ENCODE data around the gene PPP6R1.
"Not testable (repeated sequence)": the region's sequence is repeated elsewhere in the genome, so short reads cannot be mapped to it uniquely, and the experiment has no call there.

The PPP6R1 gene

GRCh38 chr19:55241935-55242464, 16.8 kb downstream of the PPP6R1 start:
- DNase-seq: no peak

GRCh38 chr19:55241143-55241934, 17.5 kb downstream of the PPP6R1 start:
- DNase-seq: no peak

GRCh38 chr19:55240713-55241020, 18.1 kb downstream of the PPP6R1 start:
- no peak for DNase-seq

- DNase-seq: no peak
Measured at GRCh38 chr19:55239004-55239403, 19.8 kb downstream of the PPP6R1 start.

- DNase-seq: no peak
Measured at GRCh38 chr19:55238030-55238429, 20.8 kb downstream of the PPP6R1 start.

GRCh38 chr19:55232986-55233385, 25.8 kb downstream of the PPP6R1 start:
- DNase-seq: no peak

- no peak for DNase-seq
Measured at GRCh38 chr19:55232286-55232602, 26.6 kb downstream of the PPP6R1 start.

GRCh38 chr19:55231391-55232285, 27.2 kb downstream of the PPP6R1 start:
- DNase-seq: no peak

GRCh38 chr19:55230780-55231179, 28.0 kb downstream of the PPP6R1 start:
- no peak for DNase-seq

GRCh38 chr19:55230329-55230728, 28.5 kb downstream of the PPP6R1 start:
- DNase-seq: no peak

GRCh38 chr19:55229789-55230182, 29.0 kb downstream of the PPP6R1 start:
- no peak for DNase-seq

GRCh38 chr19:55229145-55229788, 29.6 kb downstream of the PPP6R1 start:
- no peak for DNase-seq

GRCh38 chr19:55228403-55229031, 30.3 kb downstream of the PPP6R1 start, which contains the start of gene TMEM86B:
TSS of gene TMEM86B (minus strand) at chr19:55228763. CDS start at chr19:55228741, 22 bp downstream.
- DNase-seq: no peak

- DNase-seq: no peak
Measured at GRCh38 chr19:55228015-55228391, 30.8 kb downstream of the PPP6R1 start.

GRCh38 chr19:55227241-55228014, 31.4 kb downstream of the PPP6R1 start:
- no peak for DNase-seq

- DNase-seq: no peak
Measured at GRCh38 chr19:55226788-55227187, 32.0 kb downstream of the PPP6R1 start.

GRCh38 chr19:55226273-55226672, 32.5 kb downstream of the PPP6R1 start:
- DNase-seq: no peak

GRCh38 chr19:55225415-55225958, 33.3 kb downstream of the PPP6R1 start:
- no peak for DNase-seq

- not testable (repeated sequence) for DNase-seq
Measured at GRCh38 chr19:55224679-55225414, 34.0 kb downstream of the PPP6R1 start.

GRCh38 chr19:55224038-55224665, 34.7 kb downstream of the PPP6R1 start:
- no peak for DNase-seq
